Subcutaneous abdominal adipose tissue (tissue), 5 donors: ENCODE results near the gene TTC39B.

Experiments
- H3K27ac ChIP-seq: one replicate; pipeline ENCODE4 v1.7.0; 2013; ENCODE audit warnings: low read depth, mild to moderate bottlenecking, inconsistent platforms, low read length, moderate library complexity
- H3K27me3 ChIP-seq, 5 donors: one replicate each; pipeline ENCODE4 v1.7.0; 2013; ENCODE audit warnings: low read length in 5 of 5, inconsistent platforms in 1 of 5; ENCODE audit not compliant: control insufficient read depth in 5 of 5, insufficient read depth in 4 of 5
- H3K36me3 ChIP-seq, 5 donors: one replicate each; pipeline ENCODE4 v1.7.0; 2013; ENCODE audit warnings: low read length in 5 of 5; ENCODE audit not compliant: control insufficient read depth in 5 of 5, insufficient read depth in 5 of 5
- H3K4me1 ChIP-seq, 5 donors: one replicate each; pipeline ENCODE4 v1.7.0; 2013; ENCODE audit warnings: low read length in 5 of 5, mild to moderate bottlenecking in 3 of 5, moderate library complexity in 1 of 5; ENCODE audit not compliant: control insufficient read depth in 5 of 5, insufficient read depth in 5 of 5
- H3K4me3 ChIP-seq, 5 donors: one replicate each; pipeline ENCODE4 v1.7.0; 2013; ENCODE audit warnings: low read length in 5 of 5, low read depth in 1 of 5
- H3K9ac ChIP-seq, 5 donors: one replicate each; pipeline ENCODE4 v1.7.0; 2013; ENCODE audit warnings: low read length in 5 of 5, mild to moderate bottlenecking in 4 of 5, moderate library complexity in 3 of 5
- H3K9me3 ChIP-seq, 5 donors: one replicate each; pipeline ENCODE4 v1.7.0; 2013; ENCODE audit warnings: low read length in 5 of 5; ENCODE audit not compliant: control insufficient read depth in 5 of 5
- donor health status: healthy.
- donor health status: healthy.
- donor health status: healthy.
- donor health status: healthy.
- donor health status: healthy.

TTC39B gene

DNA sequence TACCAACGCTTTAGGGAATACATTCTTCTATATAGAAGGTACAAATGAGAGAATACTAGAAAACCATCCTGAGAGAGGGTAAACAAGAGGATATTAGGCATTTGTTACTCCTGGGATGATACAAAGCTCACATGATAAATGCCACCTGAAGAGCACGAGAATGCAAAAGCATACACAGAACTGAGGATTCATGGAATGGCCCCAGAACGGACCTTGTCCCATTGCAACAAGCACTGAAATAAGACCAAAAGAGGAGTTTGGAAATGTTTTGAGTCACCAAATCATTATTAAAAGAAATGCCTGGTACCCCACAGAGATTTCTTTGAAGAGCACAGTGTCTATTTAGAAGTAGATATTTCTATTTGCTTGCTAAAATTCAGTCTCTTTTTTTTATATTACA, 173.5 kb downstream of the TTC39B start:
- Histone ChIP-seq H3K9me3 (no peaks in the 10 kb centered on the region), H3K36me3 (no peaks in the 10 kb centered on the region), H3K27ac (no peak overlapping the region), H3K27me3 (no peaks in the 10 kb centered on the region), H3K9ac (no peak overlapping the region), H3K4me3 (no peak overlapping the region), H3K4me1 (peaks cover 0 to 8% (median 6%) of the 10 kb centered on the region in 5 donors)

DNA sequence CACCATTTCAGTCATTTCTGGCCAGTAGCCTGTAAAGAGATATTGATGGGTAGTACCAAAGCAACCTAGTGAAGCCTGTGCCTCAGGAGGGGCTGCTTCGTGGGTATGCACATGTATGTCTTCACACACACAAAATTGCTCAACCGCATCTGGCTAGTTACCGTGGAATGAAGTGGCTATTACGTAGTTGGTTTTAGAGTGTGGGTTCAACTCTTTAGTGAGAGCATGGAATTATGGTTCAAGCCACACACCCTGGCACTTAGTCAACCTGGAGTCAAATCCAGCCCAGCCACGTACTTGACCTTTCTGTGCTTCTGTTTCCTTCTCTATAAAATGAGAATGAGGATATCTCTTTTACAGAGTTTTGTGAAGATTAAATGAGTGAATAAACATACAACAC, 174.9 kb downstream of the TTC39B start:
- H3K27me3 ChIP-seq = no peaks in the 10 kb centered on the region
- H3K9ac ChIP-seq = no peak overlapping the region
- H3K9me3 ChIP-seq = no peaks in the 10 kb centered on the region
- no peak overlapping the region for H3K4me3 ChIP-seq
- H3K4me1 ChIP-seq = peaks cover 0 to 8% (median 6%) of the 10 kb centered on the region in 5 donors
- H3K36me3 ChIP-seq = no peaks in the 10 kb centered on the region
- H3K27ac ChIP-seq = no peak overlapping the region

DNA sequence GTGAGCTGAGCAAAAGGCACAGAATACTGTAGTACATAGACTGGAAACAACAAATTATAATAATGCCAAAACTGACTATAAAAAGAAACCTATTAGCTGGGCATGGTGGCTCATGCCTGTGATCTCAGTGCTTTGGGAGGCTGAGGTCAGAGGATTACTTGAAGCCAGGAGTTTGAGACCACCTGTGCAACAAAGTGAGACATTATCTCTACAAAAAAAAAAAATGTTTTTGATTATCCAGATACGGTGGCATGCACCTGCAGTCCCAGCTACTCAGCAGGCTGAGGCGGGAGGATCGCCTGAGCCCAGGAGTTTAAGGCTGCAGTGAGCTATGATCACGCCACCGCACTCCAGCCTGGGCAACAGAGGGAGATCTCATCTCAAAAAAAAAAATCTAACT, 175.9 kb downstream of the TTC39B start:
- peaks cover 0 to 8% (median 6%) of the 10 kb centered on the region in 5 donors for H3K4me1 ChIP-seq
- no peaks in the 10 kb centered on the region for H3K36me3 ChIP-seq
- H3K4me3 ChIP-seq = no peak overlapping the region
- no peaks in the 10 kb centered on the region for H3K9me3 ChIP-seq
- H3K27ac ChIP-seq = no peak overlapping the region
- no peaks in the 10 kb centered on the region for H3K27me3 ChIP-seq
- H3K9ac ChIP-seq = no peak overlapping the region

DNA sequence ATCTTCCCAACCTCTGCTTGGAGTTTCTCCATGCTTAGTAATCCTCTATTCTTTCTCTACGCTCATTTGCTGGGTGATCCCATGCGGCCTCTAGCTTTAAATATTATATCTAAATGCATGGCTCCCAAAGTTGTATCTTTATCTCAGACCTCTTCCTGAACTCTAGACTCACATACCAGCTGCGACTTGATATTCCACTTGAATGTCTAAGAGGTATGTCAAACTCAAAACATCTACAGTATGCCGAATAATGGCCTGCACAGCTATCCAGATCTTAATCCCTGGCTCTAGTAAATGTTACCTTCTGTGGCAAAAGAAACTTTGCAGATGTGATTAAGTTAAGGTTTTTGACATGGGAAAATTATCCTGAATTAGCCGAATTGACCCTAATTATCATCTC, 179.2 kb downstream of the TTC39B start:
- H3K9ac ChIP-seq = no peak overlapping the region

DNA sequence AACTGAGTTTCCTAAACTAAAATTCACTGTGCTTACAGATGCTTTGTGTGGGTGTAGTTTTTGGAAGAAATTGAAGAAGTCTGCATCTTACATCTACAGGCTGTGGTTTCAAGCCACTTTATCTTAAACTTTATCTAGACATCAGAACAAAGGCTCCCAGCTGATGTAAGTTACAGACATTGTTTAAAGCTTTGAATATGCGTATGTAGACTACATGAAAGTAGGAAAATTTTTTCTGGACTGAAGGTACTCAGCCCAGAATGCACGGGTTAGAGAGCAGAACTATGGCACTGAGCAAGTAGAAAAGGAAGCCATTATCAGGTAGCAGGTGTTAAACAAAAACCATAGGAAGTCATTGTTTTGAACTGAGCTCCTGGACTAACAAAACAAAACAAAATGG, 185.4 kb downstream of the TTC39B start:
- Histone ChIP-seq H3K4me1 (no peaks in the 10 kb centered on the region), H3K27me3 (peaks cover 0 to 7% (median 0%) of the 10 kb centered on the region in 5 donors), H3K27ac (no peak overlapping the region), H3K36me3 (no peaks in the 10 kb centered on the region), H3K9ac (no peak overlapping the region), H3K4me3 (no peak overlapping the region), H3K9me3 (no peaks in the 10 kb centered on the region)

More for the DNA sequence above, 179.2 kb downstream of the TTC39B start:
- no peaks in the 10 kb centered on the region for H3K4me1 ChIP-seq
- H3K36me3 ChIP-seq = no peaks in the 10 kb centered on the region
- no peak overlapping the region for H3K4me3 ChIP-seq
- peaks cover 0 to 2% (median 0%) of the 10 kb centered on the region in 5 donors for H3K27me3 ChIP-seq
- no peaks in the 10 kb centered on the region for H3K9me3 ChIP-seq
- H3K27ac ChIP-seq = no peak overlapping the region

DNA sequence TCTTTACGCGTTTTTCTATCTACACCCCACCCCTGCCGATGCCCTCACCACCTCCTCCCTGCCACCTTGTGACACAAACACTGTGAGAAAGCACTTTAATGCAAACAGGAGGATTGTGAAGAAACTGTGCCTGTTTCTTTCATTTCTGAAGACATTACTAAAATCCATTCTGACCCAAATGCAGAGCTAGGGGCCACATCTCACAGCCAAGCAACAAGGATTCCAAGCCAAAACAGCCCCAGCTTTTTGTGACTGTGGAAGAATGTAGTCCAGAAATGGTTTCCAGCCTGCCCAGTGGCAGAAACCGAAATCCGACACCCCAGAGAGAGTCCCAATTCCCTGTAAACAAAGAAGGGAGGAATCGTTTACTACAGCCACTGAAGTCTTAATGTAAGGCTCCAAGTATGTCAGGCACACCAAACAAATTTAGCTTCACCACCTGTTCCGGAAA, 190.9 kb downstream of the TTC39B start:
- Histone ChIP-seq H3K4me1 (no peaks in the 10 kb centered on the region), H3K9ac (peak overlapping the region in 1 of 5 donors; percentile 28), H3K9me3 (no peaks in the 10 kb centered on the region), H3K36me3 (no peaks in the 10 kb centered on the region), H3K4me3 (peak overlapping the region in 2 of 5 donors; percentile 38 to 48), H3K27ac (no peak overlapping the region), H3K27me3 (peaks cover 0 to 7% (median 0%) of the 10 kb centered on the region in 5 donors)

DNA sequence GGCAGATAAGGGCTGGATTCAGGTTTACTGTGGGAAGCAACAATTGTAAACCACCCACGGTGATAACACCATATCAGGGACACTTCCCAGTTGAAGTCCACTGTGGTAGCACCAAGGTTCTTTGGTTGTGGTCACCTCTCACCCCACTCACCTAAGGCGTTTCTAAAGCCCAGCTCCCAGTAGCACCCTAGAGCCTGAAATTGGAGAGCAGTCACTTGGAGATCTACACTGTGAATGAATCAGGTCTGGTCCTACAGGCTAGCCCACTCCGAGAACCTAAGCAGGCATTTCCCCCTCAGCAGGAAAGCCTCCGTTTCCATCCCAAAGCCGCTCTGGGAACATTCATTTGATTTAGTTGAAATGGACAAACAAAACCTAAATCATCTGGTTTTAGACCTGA, 191.3 kb downstream of the TTC39B start:
- no peaks in the 10 kb centered on the region for H3K36me3 ChIP-seq
- no peak overlapping the region for H3K9ac ChIP-seq
- H3K27ac ChIP-seq = no peak overlapping the region
- peaks cover 0 to 7% (median 0%) of the 10 kb centered on the region in 5 donors for H3K27me3 ChIP-seq
- no peaks in the 10 kb centered on the region for H3K4me1 ChIP-seq
- H3K9me3 ChIP-seq = no peaks in the 10 kb centered on the region
- no peak overlapping the region for H3K4me3 ChIP-seq

DNA sequence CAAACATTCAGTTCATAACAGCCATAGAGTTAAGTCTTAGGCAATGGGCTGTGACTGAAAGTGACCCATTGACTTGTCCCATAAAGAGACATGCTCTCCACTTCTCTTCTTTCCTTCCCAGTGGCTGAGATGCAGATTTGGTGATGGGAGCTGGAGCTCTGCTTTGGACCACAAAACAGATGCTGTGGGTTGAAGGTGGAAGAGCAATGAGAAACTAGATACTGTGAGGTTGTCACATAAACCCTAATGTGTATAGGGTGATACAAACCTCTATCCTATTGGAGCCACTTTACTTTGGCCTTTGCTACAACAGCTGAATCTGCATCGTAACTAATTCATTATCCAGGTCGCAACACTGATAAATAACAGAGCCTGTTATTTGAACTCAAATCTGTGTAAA, 192.0 kb downstream of the TTC39B start:
- no peaks in the 10 kb centered on the region for H3K4me1 ChIP-seq
- no peak overlapping the region for H3K27ac ChIP-seq
- H3K9me3 ChIP-seq = no peaks in the 10 kb centered on the region
- no peak overlapping the region for H3K9ac ChIP-seq
- no peak overlapping the region for H3K4me3 ChIP-seq
- peaks cover 0 to 7% (median 0%) of the 10 kb centered on the region in 5 donors for H3K27me3 ChIP-seq
- H3K36me3 ChIP-seq = no peaks in the 10 kb centered on the region
